NCI-H1436 (cell line): ENCODE data around the gene HLA-DRA.

Experiments used
- DNase-seq: peaks from one replicate; lab custom pipeline; 2025; lab: John Stamatoyannopoulos, UW

HLA-DRA gene

DNA sequence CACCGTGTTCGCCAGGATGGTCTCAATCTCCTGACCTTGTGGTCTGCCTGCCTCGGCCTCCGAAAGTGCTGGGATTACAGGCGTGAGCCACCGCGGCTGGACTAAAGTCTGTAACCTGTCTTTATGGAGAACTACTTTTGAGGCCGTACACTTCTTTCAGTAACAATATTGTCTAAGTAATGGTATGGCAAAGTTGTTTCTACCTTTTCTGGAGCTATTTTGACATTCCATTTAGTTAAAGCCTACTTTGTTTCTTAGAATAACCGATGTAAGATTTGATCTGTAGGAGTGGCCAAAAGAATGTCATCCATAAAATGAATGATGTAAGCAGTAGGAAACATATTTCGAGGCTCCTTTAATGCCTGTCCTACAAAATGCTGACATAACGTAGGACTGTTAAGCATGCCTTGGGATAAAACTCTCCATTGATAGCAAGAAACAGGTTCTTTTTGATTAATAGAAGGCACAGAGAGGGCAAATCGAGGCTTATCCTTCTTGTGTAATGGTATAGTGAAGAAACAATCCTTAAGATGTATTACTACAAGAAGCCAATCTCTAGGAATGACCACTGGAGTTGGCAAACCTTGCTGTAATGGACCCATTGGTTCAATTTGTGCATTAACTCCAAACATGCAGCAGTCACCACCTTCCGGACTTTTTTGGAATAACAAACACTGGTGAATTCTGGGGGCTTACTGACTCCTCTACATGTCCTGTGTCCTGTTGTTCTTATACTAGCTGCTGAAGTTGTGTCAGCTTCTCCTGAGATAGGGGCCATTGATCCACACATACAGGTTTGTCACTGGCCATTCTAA, 35.9 kb downstream of the HLA-DRA start:
- no peak for DNase-seq

DNA sequence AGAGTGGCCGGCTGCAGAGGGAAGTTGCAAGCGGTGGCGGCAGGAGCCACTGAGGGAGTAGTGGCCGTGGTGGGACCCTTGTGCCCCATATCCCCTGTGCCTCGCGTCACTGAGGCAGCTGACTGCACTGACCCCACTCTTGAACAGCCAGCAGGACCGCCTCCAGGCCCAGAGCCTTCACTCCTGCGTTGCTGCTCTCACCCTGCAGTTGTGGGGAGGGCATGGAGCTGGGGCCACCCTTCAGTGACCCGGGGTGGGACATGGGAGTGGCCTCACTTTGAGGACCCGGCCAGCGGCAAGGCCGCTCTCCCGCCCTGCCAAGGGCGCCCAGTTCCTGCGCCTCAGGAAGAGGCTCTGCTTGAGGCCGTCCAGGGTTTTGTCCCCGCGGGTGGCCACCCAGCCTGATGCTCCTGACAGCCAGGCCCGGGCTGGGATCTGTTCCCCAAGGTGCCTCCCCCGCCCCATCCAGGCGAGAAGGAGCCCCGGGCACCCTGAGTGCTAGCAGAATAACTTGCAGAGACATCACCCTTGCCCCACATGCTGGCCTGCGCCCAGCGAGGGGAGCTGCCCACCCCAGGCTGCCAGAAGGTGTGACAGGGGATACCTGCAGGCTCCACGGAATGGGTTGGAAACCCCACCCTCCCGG, 44.4 kb downstream of the HLA-DRA start:
- DNase-seq: no peak

DNA sequence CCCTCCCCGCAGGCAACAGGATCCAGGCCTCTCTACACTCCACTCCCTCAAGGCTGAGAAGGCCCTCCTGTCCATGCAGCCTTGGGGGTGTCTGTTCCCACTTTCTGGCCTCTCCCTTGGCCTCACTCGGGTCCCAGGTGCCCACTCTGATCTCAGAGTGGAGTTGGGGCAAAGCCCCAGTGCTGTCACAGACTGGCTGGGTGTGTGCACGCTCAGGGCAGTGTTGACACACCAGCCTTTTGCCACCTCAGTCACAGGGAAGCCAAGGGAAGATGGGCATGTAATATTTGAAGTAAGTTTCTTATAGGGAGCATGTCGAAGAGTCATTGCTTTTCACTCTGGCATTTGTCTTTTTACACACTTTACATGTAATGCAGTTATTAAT, 44.9 kb downstream of the HLA-DRA start:
- DNase-seq: no peak

DNA sequence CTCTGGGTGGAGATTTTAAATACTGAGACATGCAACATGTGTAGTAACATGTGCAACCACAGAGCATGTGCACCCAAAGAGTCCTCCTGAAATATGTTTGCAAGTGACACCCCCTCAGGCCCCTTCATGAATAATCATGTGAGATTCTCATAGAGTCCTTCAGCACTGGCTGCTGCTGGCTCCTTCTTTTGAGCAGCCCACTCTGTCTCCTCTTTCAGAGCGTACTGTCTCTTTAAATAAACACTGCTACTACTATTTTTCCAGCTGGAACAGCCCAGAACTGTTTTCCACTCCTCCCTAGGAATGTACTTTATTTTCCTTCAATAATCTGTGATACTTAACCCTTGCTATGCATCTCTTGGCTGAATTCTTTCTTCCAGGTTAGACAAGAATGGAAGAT, 48.4 kb downstream of the HLA-DRA start:
- DNase-seq: no peak

DNA sequence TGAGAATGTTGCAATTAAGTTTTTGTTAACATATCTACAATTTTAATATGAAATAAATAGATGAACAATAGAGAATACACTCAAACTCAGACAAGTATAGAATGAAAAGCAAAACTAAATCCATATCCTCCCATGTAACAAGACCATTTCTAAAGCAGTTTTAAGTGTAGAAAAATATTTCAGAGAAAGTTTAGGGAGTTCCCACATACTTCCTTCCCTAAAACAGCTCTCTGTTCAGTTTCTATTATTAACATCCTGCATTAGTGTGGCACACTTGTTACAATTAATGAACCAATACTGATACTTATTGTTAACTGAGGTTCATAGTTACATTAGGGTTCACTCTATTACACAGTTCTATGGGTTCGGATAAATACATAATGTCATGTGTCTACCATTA, 52.0 kb downstream of the HLA-DRA start:
- no peak for DNase-seq

DNA sequence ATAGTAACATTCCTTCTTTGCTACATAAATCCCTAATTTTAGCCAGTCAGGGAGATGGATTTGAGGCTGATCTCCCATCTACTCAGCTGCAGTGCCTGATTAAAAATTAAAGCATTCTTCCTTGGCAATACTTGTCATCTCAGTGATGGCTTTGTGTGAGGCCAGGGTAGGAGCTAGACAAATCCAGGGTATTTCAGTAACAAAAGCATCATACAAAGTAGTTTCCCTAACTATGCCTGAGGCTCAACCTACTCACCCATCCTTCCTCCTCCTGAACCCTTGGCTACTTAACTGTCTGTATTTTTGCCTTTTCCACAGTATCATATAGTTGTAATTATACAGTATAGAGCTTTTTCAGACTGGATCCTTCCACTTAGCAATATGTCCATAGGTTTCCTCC, 52.7 kb downstream of the HLA-DRA start:
- DNase-seq: no peak
